Right renal cortex interstitium (tissue), 3 donors: ENCODE measurements around the gene SLC25A51. TPM values are rescaled to one million over a fixed set of nuclear protein-coding genes. Genes with fewer than 3 reads are reported as not detected.
A peak's percentile ranks its signal among the peaks of the same experiment; 100 is the strongest.

Experiments used
- DNase-seq, 3 donors: peaks; one replicate each; pipeline ENCODE4 v3.0.0-alpha.2; 2013; ENCODE audit warnings: low read depth in 3 of 3, low spot score in 2 of 3
- polyA plus RNA-seq, 3 donors: library from polyadenylated mRNA; unstranded; fragments of 120-200 nt; gene quantifications; one replicate each; pipeline ENCODE4 v1.2.1, GENCODE V29; 2013; ENCODE audit not compliant: insufficient read length in 3 of 3

The SLC25A51 gene, protein sequence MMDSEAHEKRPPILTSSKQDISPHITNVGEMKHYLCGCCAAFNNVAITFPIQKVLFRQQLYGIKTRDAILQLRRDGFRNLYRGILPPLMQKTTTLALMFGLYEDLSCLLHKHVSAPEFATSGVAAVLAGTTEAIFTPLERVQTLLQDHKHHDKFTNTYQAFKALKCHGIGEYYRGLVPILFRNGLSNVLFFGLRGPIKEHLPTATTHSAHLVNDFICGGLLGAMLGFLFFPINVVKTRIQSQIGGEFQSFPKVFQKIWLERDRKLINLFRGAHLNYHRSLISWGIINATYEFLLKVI
- polyA plus RNA-seq = 10 to 100 TPM; 16.6 to 21.3 (median 20.0) TPM

DNA sequence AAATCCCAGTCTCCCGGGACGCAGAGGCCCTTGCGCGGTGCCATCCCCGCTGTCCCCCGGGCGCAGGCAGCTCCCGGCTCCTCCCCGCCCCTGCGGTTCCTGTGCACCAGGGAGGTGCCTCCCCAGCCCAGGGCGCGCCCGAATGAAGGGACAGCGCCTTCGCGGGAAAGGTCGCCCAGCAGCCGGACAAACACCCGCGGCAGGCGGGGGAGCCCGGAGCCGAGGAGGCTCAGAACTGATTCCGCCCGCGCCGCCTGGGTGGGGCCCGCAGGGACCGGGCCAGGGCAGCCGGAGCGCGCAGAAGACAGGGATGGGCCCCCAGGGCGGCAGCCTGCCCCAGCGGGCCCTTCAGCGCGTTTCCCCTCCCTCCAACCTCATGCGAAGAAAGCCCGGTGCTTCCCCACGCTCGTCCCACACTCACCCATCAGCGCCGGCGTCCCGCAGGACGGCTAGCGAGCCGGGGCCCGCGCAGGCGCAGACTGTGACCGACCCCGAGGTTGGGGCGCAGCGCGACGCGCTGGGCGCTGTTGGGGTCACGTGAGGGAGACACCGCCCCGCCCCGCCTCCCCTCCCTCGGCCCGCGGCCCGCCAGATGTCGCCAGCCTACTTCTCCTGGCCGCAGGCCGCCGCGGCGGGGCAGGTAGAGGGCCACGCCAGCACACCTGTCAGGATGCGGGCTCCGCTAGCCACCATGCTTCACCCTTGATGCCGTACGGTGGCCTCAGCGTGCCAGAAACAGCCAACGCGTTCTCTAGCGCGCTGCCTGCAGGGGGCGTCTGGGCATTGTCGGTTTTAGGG is at the start of gene SLC25A51:
Gene SLC25A51 (minus strand): TSS at position 481 of the 798 bp plus-strand sequence. CDS start 15,577 bp downstream, outside the sequence.
- DNase-seq = peak; percentile 89 to 93 (median 93)

DNA sequence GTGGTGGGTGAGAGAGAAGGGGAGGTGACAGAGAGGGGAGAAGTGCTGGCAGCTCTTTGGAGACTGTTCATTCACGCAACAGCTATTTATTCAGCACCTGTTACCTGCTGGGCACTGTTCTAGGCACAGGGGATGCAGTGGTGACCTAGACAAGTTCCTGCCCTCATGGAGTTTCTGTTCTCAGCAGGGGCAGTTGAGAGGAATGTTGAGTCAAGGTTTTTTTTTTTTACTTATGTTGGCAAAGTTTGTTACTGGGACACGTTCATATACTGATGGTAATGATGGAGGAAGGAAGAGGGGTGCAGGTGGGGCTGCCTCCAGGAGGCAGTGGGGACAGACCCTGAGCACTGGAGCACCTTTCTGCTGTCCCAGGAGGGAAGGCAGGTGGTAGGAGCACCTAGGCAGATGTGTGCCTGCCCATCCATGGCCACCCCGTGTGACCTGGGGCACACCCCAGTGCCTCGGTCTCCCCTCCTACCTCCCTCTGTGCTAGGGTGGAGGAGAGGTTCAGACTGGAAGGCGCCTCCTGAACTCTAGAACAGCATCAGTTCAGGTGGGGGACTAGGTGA is 49.4 kb upstream of the SLC25A51 start:
- DNase-seq = no peak

DNA sequence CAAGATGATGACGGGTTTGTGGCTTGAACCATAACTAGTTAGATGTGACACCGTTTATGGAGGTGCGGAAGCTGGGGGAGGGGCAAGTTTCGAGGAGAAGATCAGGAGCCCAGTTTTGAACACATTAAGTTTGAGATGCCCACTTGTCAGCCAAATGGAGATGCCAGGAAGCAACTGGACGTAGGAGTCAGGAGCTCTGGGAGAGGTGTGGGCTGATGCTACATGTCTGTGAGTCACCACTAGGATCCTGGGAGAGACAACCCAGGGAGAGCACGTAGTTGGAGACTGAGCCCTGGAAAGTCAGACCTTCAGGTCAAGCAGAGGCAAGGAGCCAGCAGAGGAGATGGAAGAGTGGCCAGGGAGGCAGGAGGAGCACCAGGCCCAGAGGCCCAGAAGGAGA is 48.8 kb upstream of the SLC25A51 start:
- no peak for DNase-seq

DNA sequence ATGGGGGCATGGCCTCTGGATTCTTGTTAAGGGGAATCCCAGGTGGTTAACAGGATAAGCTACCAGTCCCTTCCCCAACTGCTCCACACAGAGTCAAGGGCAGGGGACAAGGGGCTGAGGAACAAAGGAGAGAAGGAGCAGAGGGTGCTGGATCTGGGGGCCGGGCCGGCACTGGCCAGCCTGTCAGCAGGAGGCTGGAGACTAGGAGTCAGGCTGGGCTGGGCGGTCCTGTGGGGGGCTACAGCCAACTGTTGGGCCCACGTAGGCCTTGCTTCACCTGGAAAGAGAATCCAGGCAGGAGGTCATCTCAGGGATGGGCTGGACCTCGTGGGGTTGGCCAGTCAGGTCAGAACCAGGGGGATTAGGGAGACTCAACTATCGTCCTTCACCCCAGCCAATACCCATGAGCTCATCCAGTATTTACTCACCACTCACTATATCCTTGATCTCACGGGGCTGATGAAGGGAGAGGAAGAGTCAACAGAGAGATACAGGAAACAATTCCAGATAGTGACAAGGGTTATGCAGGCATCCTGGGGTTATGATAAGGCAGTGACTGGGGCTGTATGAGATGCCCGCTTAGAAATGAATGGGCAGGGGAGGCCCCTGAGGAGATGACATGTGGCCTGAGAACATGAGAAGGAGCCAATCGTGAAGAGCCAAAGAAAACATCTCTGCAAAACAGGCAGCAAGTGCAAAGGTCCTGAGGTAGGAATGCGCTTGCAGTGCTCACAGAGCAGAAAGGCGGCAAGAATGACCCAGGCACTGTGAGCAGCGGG is 47.9 kb upstream of the SLC25A51 start:
- DNase-seq = no peak

DNA sequence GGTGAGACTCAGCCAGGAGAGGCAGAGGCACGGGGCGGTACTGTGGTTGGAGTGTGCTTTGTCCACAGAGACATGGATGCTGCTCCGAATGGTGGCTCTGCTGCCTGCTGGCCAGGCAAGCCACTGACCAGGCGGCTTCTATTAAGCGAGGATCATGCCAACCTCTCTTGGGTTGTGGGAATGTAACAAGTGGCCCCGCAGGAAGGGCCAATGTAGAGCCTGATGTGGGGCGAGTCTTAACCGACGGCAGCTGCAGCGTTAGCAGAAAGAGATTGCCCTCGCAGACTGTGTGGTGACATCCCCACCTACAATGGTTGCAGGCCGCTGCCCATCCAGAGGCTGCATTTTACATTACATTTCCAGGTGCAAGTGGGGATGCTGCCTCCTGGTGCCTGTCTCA is 46.6 kb upstream of the SLC25A51 start:
- no peak for DNase-seq

DNA sequence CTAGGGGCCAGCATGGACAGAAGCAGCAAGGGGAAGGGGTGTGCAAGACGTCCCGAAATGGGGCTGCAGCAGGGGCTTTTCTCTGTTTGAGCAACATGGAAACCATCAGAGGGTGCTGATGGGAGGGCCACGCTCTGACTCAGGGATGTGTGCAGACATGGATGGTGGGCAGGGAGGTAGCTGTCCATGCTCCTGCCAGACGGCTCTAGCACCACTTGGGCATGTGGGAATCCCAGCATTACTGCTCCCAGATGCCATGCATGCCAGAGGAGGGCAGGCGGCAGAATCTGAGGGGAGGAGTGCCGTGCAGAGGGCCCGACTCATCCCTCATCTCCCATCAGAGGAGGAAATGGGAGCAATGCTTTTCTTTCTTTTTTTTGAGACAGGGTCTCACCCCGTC is 45.6 kb upstream of the SLC25A51 start:
- no peak for DNase-seq

DNA sequence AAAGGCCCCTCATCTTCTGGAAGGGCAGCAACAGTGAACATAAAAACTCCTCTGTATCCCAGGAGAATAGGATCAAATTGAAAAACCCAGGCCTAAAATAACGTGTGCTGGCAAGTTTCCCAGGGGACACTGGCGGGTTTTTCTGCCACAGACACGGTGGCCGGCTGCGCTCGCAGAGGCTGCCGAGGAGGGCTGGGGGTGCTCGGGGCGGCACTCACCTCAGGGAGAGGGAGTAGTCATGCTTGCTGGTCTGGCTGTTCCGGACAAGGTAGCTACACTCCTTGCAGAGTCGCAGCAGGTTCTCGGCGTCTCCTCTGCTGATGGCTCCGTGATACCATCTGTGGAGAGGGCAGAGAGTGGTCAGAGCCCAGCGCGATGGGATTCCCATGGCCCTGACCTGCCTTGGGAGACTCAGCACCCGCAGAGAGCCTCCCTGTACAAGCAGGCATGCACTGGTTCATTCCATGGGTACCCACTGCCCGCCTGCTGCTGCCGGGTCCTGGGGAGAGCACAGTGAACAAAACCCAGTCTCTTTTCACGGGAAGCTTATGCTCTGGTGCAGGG is 44.6 kb upstream of the SLC25A51 start:
- DNase-seq = no peak

DNA sequence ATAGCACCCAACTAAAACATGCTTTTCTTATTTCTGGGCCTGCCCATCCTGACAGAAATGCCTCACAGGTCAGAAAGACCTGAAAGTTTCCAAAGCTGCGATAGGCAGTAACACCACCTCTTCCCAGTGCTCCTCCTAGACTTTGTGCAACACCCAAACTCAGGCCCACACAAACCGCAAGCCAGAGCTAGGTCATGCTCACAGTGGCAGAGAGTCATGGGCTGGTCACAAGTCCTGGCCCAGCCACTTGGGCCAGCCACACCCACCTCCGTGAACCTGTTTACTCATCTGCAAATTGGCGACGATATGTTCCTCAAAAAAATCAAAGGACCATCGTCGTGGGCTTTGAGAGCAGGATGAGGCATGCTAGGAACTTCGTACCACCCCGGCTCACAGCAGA is 44.0 kb upstream of the SLC25A51 start:
- DNase-seq = no peak

DNA sequence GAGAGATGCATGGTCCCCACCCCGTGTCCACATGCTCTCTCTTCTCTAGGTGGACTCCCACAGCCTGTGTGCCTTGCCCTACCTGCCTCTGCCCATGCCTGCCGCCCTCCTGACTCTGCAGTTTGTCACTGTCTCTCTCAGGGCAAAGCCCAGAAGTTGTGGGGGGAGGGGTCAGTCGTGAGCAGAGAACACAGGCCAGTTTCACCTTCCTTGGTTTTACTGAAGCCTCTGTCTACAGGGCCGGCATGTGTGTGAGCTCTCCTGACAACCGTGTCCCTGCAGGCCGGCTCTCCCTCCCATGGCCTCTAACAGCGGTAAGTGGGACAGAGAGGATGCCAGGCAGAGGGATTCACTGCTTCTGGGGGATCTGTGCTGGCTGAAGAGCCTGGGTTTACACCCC is 43.5 kb upstream of the SLC25A51 start:
- DNase-seq = no peak

DNA sequence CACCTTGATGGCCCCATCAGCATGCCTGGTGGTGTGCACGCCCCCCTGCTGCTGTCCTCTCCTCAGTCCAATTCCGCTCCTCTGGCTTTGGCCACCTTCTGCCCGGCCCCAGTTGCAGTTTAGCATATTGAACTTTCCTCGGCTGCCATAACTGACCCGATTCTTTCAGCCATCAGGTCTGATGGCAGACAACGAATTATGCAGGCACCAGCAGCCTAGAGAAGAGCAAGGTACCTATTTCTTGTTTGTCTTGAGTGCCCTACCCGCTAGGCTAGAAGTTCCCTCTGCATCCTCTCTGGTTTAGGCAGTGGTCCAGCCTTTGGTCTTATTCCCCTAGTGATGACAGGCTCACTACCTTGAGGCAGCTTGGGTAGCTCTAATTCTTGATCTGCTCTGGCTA is 43.0 kb upstream of the SLC25A51 start:
- no peak for DNase-seq

DNA sequence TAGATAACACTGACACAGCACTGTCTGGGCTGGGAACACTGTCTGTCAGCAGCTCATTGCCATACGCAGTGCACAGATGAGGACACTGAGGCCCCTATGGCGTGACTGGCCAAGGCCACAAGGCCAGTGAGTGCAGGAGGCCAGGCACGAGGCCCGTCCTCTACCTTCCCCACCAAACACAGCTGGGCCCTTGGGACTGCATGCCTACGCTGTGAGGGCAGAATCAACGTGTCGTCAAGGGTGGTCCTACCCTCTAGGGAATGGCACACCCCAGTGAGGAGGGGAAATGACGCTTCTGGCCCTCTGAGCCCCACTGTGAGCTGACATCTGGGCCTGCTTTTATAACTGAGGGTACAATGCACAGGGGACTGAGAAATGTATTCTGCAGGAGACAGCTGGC is 42.1 kb upstream of the SLC25A51 start:
- DNase-seq = no peak

DNA sequence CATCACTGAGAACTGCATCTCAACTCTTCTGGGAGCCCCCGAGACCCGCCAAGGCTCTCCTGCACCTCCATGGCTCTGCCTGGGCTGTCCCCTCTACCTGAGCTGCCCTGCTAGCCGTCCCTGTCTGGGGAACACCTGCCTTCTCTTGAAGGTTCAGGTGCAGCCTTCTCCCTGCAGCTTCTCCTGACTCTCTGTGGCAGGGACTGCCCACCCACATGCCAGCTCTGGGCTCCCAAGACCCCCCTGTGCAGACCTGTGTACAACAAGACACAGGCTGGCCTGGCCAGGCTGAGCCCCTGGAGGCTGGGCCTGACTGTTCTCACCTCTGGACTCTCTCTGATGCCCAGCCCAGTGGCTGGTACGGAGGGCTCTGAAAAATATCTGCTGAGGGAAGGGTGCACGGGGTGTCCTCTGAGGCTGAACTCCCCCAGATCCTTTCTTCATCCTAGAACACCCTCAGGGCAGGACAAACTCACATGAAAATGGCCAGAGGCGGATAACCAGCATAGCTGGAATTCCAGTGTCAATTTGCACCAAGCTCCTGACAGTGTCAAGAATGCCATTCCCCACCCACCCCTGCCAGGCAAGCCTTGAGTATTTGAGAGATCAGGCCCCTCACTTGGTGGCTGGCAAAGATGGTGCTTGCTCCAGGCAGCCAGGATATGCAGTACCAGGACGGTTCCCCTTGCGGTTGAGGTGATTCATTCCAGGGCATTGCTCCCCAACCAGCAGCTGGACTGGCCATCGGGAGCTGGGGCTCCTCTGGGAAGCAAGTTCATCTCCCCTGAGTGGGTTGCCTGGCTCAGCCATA is 40.9 kb upstream of the SLC25A51 start:
- DNase-seq = no peak

DNA sequence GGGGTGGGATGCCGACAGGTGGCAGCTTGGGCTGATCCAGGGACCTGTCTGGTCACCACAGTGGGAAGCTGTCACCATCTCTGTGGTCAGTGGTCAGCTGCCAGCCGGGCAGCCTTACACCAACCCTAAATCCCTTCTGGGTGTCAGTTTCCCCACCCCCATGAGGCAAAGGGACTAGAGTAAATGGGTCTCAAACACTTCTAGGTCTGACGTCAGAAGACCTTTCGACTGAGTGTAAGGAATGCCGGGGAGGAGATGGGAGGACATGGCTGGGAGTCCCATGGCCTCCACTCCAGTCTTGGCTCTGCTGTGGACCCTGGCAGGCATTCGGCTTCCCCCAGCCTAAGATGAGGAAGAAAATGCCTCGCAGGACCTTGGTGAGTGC is 40.3 kb upstream of the SLC25A51 start:
- no peak for DNase-seq

DNA sequence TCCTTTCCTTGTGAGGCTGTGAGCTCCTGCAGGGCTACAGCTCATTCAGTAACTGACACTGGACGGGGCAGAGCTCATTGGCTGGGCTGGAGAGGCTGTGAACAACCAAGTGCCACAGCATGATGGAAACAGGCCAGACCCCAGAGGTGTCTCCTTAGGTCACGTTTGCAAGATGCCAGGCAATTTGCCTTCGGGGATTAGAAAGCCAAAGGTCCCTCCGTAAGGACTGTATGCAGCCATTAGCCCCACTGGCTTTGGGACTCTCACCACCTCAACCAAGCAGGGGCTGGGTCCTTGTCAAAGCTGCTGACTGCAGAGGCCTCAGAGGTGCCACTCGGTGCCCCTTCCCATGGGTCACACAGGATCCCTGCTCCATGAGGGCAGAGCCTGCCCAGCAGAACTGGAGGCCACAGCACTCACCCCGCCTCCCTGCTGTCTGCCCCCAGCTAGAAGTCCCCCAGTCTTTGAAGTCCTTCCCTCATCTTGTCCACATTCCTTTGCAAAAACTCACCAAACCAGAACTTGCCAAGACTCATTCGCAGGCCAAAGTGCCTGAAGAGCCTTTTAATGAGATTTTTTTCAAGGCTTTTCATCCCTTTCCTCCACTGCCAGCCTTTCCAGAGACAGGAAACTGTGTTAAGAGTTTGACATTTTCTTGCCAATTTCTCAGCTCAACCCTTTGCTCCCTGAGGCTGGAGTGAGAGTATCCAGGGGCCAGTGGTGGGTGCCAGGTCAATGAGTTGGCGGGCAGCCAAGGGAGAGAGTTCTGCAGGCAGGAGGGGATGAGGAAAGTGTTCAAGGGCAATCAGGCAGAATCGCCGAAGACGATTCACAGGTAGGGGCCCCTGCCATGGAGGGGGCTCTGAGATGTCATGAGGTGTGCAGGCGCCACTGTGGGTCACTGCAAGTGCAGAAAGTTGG is 39.7 kb upstream of the SLC25A51 start:
- DNase-seq = peak in 1 of 3 donors; percentile 19

DNA sequence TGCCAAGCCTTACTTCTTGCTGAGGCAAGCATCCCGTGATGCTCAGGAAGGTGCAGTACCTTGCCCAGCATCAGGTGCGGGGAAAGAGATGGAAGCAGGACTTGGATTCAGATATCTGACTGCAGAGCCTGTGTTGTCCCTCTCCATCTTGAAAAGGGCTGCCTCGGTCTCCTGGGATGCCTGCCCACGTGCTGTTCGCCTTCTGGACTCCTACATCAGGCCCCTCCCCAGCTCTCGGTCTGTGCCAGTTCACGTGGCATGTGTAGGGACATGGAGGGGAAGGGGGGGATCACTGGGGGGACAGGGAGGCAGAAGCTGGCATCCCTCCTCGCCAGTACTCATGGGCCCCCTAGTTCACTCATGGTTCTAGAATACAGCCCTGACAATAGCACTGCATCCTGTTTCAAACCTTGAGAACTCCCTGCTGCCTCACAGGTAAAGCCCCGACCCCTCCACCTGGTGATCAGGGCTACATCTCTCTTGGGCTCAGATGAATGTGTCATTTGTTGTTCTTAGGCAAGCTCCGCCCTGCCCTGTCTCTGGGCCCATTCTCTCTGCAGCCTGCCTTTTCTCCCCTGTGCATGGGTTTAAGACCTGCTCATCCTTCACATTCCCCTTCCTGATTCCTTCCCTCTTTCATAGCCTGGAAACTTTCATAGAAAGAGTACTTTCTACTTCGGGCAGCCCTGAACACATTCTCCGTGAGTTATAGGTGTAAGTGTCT is 38.9 kb upstream of the SLC25A51 start:
- DNase-seq = no peak

DNA sequence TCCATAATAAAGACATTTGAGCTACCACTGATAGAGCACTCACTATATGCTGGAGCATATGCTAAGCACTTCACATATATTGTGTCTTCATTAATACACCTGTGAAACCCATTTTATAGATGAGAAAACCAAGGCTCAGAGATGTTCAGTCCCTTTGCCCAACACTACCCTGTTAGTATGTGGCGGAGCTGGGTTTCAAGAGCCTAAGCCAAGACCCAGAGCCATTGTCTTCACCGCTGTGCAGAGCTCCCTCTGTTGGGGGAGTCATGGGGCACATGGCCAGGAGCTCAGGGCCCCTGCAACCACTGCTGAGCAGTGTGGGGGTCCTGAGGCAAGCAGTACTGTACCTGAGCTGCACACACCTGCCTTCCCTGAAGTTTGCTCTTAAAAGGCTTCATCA is 37.3 kb upstream of the SLC25A51 start:
- no peak for DNase-seq

DNA sequence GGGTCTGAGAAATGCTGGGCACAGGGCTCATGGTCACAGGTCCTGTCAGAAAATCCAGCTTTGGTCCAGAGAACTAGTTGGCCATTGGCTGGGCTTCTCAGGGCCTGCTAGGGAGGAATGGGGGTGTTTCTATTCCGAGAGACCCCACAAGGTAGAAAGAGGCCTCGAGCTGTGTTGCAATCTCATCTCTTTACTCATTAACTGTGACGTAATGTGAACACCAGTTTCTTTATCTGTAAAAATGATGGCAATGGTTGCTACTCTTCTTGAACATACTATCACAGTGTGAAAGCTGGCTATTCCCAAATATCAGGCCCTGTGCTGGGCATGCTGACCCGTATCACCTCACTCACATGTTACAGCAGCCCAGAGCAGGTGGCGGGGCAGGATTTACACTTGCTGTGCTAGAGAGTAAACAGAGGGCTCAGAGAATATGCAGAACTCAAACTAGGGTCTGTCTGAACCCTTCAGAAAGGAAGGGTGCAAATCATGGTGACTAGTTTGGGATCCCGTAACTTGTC is 35.7 kb upstream of the SLC25A51 start:
- no peak for DNase-seq
